Gastrocnemius medialis (tissue), 4 donors: Measurements from ENCODE around the gene ESRRB. TPM values are rescaled to one million over a fixed set of nuclear protein-coding genes. Genes with fewer than 3 reads are reported as not detected.

Experiments
- ATAC-seq, 2 donors: fragments of 150-250 bp; one replicate each; pipeline ENCODE4 v1.9.1; 2016
- DNase-seq, 2 donors: peaks; one replicate each; pipeline ENCODE4 v3.0.0-alpha.2; 2019
- H3K27ac ChIP-seq, 4 donors: fragments of 200-600 bp; sonication (generic); 1 replicate in 1 of 4; 2 replicates in 3 of 4; pipeline ENCODE4 v1.5.1; 2016 to 2018; ENCODE audit warnings: mild to moderate bottlenecking in 2 of 4, moderate library complexity in 1 of 4
- H3K27me3 ChIP-seq, 3 donors: fragments of 200-600 bp; sonication (generic) in 2 of 3; 1 replicate in 1 of 3; 2 replicates in 2 of 3; pipeline versions ENCODE4 v1.5.1 to v1.6.0; 2016 to 2019; ENCODE audit warnings: mild to moderate bottlenecking in 1 of 3, moderate library complexity in 1 of 3
- H3K36me3 ChIP-seq, 2 donors: fragments of 200-600 bp; sonication (generic) in 1 of 2; one replicate each; pipeline ENCODE4 v1.5.1; 2017 to 2018
- H3K4me1 ChIP-seq, 2 donors: fragments of 200-600 bp; sonication (generic) in 1 of 2; one replicate each; pipeline ENCODE4 v1.5.1; 2016 to 2017; ENCODE audit warnings: mild to moderate bottlenecking in 2 of 2
- H3K4me3 ChIP-seq, 4 donors: fragments of 200-600 bp; sonication (generic) in 3 of 4; 1 replicate in 1 of 4; 2 replicates in 3 of 4; pipeline ENCODE4 v1.5.1; 2016 to 2019; ENCODE audit warnings: mild to moderate bottlenecking in 2 of 4
- H3K9me3 ChIP-seq, 3 donors: fragments of 200-600 bp; sonication (generic) in 2 of 3; 1 replicate in 1 of 3; 2 replicates in 2 of 3; pipeline ENCODE4 v1.5.1; 2016 to 2019
- POLR2A ChIP-seq, 2 donors: fragments of 450-650 bp; IDR thresholded peaks; one replicate each; pipeline ENCODE4 v1.6.1; 2017; ENCODE audit warnings: antibody characterized with exemption in 2 of 2, mild to moderate bottlenecking in 2 of 2, moderate library complexity in 2 of 2
- in situ Hi-C, 4 donors: fragments of 200-750 bp; cut with MboI; loops; one replicate each; pipeline versions ENCODE4 v1.15.0 to v1.8.0; 2017; ENCODE audit warnings: low sequenced_read_pairs in 4 of 4
- intact Hi-C: fragments of 100-400 bp; cut with DNase I; formaldehyde crosslinking; loops from one replicate; pipeline ENCODE4 v1.15.1; 2023; ENCODE audit warnings: low total_unique reads
- total RNA-seq, 4 donors: library from RNA; depleted of rRNA; stranded (reverse); fragments of >200 nt; gene quantifications; one replicate each; pipeline versions ENCODE4 v1.1.0 to v1.2.3, GENCODE V29; 2016
- TF ChIP-seq, protein P1 (sequence below), 5 experiments: fragments of 450-650 bp in 3 of 5; fragments of 200-600 bp in 2 of 5; sonication (generic) in 2 of 5; IDR thresholded peaks in 4 of 5; conservative IDR thresholded peaks in 1 of 5; 1 replicate in 4 of 5; 2 replicates in 1 of 5; pipeline ENCODE4 v1.5.1; 2016 to 2019; ENCODE audit warnings: antibody characterized with exemption in 5 of 5, mild to moderate bottlenecking in 3 of 5, moderate library complexity in 3 of 5

The ESRRB gene
- total RNA-seq, 4 donors from 2014 or later: 1.1 to 9.4 (median 5.3) TPM

DNA sequence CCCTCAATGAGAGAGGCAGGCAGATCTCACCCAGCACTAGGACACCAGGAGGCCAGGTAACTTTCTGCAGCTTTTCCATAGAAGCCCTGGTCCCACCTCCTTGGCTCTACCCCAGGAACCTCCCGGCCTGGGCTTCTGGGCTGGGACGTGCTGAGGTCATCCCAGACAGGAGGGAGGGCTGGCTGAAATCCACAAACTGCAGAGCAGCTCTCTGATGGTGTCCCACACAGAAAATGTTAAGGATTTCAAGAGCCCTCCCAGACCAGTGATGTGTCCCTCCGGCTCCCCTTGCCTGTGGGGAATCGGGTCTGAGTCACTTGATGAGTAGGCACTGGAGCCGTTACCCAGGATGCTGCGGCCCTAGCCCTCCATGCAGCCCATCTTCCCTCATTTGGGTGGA lies 124.1 kb downstream of the ESRRB start:
- TF ChIP-seq, protein P1, sequence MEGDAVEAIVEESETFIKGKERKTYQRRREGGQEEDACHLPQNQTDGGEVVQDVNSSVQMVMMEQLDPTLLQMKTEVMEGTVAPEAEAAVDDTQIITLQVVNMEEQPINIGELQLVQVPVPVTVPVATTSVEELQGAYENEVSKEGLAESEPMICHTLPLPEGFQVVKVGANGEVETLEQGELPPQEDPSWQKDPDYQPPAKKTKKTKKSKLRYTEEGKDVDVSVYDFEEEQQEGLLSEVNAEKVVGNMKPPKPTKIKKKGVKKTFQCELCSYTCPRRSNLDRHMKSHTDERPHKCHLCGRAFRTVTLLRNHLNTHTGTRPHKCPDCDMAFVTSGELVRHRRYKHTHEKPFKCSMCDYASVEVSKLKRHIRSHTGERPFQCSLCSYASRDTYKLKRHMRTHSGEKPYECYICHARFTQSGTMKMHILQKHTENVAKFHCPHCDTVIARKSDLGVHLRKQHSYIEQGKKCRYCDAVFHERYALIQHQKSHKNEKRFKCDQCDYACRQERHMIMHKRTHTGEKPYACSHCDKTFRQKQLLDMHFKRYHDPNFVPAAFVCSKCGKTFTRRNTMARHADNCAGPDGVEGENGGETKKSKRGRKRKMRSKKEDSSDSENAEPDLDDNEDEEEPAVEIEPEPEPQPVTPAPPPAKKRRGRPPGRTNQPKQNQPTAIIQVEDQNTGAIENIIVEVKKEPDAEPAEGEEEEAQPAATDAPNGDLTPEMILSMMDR (IDR thresholded peaks at IDR 0.05 in 4 of 5, conservative IDR thresholded peaks at IDR 0.05 in 1 of 5): no peak
- no peak overlapping the region for H3K27ac ChIP-seq
- H3K4me1 ChIP-seq: no peaks in the 10 kb centered on the region
- intact Hi-C loops (no loop called here), in situ Hi-C loops (no loop called here)
- H3K27me3 ChIP-seq: no peaks in the 10 kb centered on the region
- no peak for ATAC-seq
- no peaks in the 10 kb centered on the region for H3K36me3 ChIP-seq
- no peak for DNase-seq
- no peak overlapping the region for H3K4me3 ChIP-seq
- H3K9me3 ChIP-seq: no peaks in the 10 kb centered on the region

DNA sequence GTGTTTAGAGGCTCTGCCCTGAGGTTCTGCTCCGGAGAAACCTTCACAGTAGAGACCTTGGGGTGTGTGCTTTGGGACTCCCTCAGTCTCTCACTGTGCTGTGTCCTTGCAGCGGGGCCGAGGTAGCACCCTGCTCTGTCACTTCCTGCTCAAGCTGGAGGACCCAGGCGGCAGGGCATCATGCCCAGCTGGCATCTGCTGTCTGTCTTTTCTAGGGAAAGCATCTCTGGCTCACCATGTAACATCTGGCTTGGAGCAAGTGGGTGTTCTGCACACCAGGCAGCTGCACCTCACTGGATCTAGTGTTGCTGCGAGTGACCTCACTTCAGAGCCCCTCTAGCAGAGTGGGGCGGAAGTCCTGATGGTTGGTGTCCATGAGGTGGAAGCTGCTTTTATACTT lies 124.5 kb downstream of the ESRRB start:
- no peak for DNase-seq

DNA sequence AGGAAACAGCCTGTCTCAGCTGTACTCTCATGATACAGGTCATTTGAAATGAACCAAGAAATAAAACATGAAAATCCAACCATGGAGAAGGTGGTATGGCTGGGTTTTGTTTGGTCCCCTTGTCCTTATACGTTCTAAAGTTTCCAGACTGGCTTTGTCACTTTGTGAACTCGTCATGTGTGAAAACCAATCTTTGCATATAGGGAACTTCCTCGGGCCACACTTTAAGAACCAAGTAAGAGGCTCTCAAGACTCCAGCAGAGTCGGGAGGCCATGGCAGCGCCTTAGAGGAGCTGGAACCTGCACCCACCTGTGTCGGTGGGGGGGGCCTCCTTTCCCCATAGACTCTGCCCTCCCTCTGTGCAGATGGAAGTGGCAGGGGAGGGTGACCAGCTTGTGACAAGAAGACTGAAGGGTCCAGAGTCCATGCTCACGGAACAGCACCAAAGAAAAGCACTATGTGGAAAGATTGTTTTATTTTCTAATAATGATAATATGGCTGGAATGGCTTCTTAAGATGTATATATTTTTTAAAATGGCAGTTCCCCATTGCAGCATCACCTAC lies 125.3 kb downstream of the ESRRB start:
- DNase-seq (no peak), ATAC-seq (no peak)
- no peaks in the 10 kb centered on the region for H3K36me3 ChIP-seq
- no peaks in the 10 kb centered on the region for H3K4me1 ChIP-seq
- intact Hi-C loops: no loop called here
- H3K27me3 ChIP-seq: no peaks in the 10 kb centered on the region
- no peak overlapping the region for H3K4me3 ChIP-seq
- TF ChIP-seq POLR2A (IDR thresholded peaks at IDR 0.05): no peak
- TF ChIP-seq, protein P1 (IDR thresholded peaks at IDR 0.05 in 4 of 5, conservative IDR thresholded peaks at IDR 0.05 in 1 of 5): no peak
- H3K9me3 ChIP-seq: no peaks in the 10 kb centered on the region
- no peak overlapping the region for H3K27ac ChIP-seq
- in situ Hi-C loops: no loop called here

More for the DNA sequence above, 124.5 kb downstream of the ESRRB start:
- intact Hi-C loops: no loop called here
- Histone ChIP-seq H3K4me3 (no peak overlapping the region), H3K27me3 (no peaks in the 10 kb centered on the region), H3K27ac (no peak overlapping the region), H3K4me1 (no peaks in the 10 kb centered on the region), H3K9me3 (no peaks in the 10 kb centered on the region), H3K36me3 (no peaks in the 10 kb centered on the region)
- ATAC-seq: no peak
- TF ChIP-seq, protein P1 (IDR thresholded peaks at IDR 0.05 in 4 of 5, conservative IDR thresholded peaks at IDR 0.05 in 1 of 5): no peak
- no peak for TF ChIP-seq POLR2A (IDR thresholded peaks at IDR 0.05)
- in situ Hi-C loops: no loop called here

DNA sequence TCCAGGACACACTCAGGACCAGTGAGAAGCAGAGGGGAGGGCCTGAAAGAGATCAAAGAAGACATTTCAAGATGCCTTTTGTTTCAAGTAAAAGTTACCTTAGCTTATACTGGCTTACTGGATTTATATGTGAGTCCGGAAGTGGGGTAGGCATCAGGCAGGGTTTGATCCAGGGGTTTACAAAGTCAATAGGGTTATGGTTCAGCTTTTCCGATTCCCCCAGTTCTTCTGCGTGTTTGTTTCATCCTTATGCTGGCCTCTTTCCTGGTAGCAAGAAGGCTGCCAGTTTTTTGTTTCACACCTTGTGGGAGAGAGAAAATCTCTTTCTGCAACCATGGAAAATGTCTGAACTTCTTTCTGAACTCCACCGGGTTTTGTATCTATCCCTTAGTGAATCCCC lies 126.3 kb downstream of the ESRRB start:
- H3K4me1 ChIP-seq: no peaks in the 10 kb centered on the region
- ATAC-seq: no peak
- H3K27ac ChIP-seq: no peak overlapping the region
- TF ChIP-seq, protein P1 (IDR thresholded peaks at IDR 0.05 in 4 of 5, conservative IDR thresholded peaks at IDR 0.05 in 1 of 5): no peak
- no peak for TF ChIP-seq POLR2A (IDR thresholded peaks at IDR 0.05)
- H3K9me3 ChIP-seq: no peaks in the 10 kb centered on the region
- DNase-seq: no peak
- no peaks in the 10 kb centered on the region for H3K27me3 ChIP-seq
- no peak overlapping the region for H3K4me3 ChIP-seq
- in situ Hi-C loops: no loop called here
- intact Hi-C loops: no loop called here
- no peaks in the 10 kb centered on the region for H3K36me3 ChIP-seq

DNA sequence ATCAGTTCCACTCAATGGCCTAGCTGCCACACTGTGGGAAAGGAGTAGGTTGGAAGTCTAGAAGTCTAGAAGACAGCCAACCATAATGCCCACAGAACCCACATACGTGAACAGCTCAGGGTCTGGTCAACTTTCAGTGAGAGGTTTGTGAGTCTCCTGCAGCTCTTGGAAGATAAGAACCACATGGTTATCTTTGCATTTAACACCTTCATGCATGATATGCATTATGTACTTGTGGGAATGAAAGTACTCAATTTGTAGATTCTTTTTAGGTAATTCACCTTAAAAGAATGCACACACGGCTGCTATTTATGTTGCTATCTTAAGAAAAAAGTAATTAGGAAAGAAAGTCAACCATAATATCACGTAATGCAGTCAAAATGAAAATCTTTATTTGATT lies 126.7 kb downstream of the ESRRB start:
- H3K4me1 ChIP-seq: no peaks in the 10 kb centered on the region
- H3K4me3 ChIP-seq: no peak overlapping the region
- intact Hi-C loops: no loop called here
- TF ChIP-seq, protein P1 (IDR thresholded peaks at IDR 0.05 in 4 of 5, conservative IDR thresholded peaks at IDR 0.05 in 1 of 5): no peak
- TF ChIP-seq POLR2A (IDR thresholded peaks at IDR 0.05): no peak
- no peaks in the 10 kb centered on the region for H3K27me3 ChIP-seq
- in situ Hi-C loops: no loop called here
- DNase-seq (no peak), ATAC-seq (no peak)
- no peaks in the 10 kb centered on the region for H3K9me3 ChIP-seq
- H3K27ac ChIP-seq: no peak overlapping the region
- no peaks in the 10 kb centered on the region for H3K36me3 ChIP-seq
